AG04449 (cell line): Measurements from ENCODE around the gene CD300E.

ENCODE experiments used
- CTCF ChIA-PET: fragments of 350-600 bp; formaldehyde crosslinking; extraction: SDS; loops from one replicate; lab custom pipeline; 2021; ENCODE audit warnings: antibody characterized with exemption; lab: Yijun Ruan, JAX
- POLR2A ChIA-PET: fragments of 400-600, 350-600 bp; formaldehyde crosslinking; extraction: SDS; loops from one replicate; lab custom pipeline; 2020; ENCODE audit warnings: antibody characterized with exemption, inconsistent platforms; lab: Yijun Ruan, JAX
- DNase-seq: peaks from one replicate; pipeline ENCODE4 v3.0.0-alpha.2; 2010; ENCODE audit warnings: low read depth, low spot score
- H3K4me3 ChIP-seq: 2 replicates; pipeline ENCODE4 v1.5.1; 2011; ENCODE audit warnings: low read depth, mild to moderate bottlenecking, control low read depth, low read length
- TF ChIP-seq, protein P1 (sequence below): IDR thresholded peaks from one replicate; pipeline ENCODE4 v1.5.1; 2011; ENCODE audit warnings: mild to moderate bottlenecking, moderate library complexity, low read length, control low read depth, inconsistent platforms; ENCODE audit not compliant: insufficient read depth; ENCODE audit errors: missing control alignments

CD300E gene

DNA sequence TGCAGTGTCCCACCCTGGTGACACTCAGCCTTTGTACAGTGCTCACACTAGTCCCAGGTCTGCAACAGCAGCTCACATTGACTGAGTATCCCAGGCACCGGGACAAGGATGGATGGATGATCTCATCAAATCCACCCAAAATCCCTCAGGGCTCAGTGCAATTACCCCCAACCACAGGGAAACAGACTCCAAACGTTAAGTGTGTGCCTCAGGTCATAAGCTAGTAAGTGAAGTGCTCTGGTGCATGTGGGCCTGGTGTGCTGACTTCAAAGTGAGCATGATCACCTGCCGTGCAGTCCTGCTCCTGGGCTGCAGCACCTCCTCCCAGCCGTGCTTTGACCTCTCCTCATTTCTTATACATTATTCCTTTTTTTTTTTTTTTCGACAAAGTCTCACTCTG is 31.2 kb upstream of the CD300E start:
- no peak for DNase-seq
- no peak overlapping the region for H3K4me3 ChIP-seq
- ChIA-PET POLR2A (no interaction called here), CTCF (no interaction called here)
- TF ChIP-seq, protein P1, sequence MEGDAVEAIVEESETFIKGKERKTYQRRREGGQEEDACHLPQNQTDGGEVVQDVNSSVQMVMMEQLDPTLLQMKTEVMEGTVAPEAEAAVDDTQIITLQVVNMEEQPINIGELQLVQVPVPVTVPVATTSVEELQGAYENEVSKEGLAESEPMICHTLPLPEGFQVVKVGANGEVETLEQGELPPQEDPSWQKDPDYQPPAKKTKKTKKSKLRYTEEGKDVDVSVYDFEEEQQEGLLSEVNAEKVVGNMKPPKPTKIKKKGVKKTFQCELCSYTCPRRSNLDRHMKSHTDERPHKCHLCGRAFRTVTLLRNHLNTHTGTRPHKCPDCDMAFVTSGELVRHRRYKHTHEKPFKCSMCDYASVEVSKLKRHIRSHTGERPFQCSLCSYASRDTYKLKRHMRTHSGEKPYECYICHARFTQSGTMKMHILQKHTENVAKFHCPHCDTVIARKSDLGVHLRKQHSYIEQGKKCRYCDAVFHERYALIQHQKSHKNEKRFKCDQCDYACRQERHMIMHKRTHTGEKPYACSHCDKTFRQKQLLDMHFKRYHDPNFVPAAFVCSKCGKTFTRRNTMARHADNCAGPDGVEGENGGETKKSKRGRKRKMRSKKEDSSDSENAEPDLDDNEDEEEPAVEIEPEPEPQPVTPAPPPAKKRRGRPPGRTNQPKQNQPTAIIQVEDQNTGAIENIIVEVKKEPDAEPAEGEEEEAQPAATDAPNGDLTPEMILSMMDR: no peak

DNA sequence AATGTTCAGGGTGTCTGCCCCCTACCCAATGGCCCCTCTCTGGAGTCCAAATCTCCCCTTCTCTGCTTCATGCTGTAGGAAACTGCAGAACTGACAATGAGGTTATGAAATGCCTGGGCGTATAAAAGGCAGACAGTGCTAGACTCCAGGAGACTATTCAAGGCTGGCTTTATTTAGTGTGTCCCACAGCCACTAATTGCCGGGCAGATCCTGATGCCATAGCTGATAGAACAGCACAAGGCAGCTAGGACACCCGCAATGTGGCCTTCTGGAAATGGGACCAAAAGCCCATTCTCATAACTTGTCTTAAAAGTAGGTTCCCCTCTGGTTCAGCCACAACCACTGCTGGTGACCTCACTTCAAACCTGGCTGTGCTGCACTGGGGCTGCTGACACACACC is 28.5 kb upstream of the CD300E start:
- no peak overlapping the region for H3K4me3 ChIP-seq
- CTCF ChIA-PET: no interaction called here
- POLR2A ChIA-PET: no interaction called here
- TF ChIP-seq, protein P1: no peak
- no peak for DNase-seq

- no peak overlapping the region for H3K4me3 ChIP-seq
- ChIA-PET POLR2A (no interaction called here), CTCF (no interaction called here)
- DNase-seq: no peak
- TF ChIP-seq, protein P1: no peak
These were observed 26.4 kb upstream of the CD300E start for GRCh38 chr17:74649909-74650308.

DNA sequence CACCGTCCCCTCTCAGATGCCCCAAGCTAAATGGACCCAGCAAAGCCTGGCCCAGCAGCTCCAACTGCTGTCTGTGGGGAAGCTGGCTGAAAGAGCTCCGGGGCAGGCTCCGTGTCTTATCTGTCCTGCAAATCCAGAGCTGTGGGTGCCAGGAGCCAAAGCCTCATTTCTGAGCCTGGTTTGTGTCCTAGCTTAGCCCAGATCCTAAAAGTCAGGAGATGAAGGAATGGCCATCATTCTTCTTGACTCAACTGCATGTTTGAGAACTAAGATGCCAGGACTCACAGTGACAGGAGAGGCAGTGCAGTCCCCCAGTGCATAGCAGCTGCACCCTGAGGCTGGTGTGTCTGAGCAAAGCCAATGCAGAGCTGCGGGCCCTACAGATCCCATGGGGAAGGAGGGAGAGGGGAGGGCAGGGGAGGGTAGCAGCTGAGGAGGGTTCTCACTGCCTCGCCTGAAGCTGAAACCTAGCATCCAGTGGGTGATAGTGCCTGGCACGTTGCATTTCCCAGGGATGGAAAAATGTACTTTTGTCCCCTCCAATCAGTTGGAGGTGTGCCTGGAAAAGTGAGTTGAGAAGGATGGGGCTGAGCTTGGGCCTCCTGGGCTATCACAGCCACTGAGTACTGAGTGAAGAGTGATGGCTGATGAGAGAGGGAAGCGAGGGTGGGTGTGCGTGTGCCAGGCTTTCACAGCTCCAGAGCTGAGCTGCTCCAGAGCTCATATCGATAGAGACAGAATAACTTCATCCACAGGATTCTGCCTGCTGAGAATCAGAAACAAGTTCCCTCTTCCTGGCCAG is 24.5 kb upstream of the CD300E start:
- POLR2A ChIA-PET: no interaction called here
- H3K4me3 ChIP-seq: no peak overlapping the region
- TF ChIP-seq, protein P1: no peak
- CTCF ChIA-PET: no interaction called here
- no peak for DNase-seq

- POLR2A ChIA-PET: no interaction called here
- no peak overlapping the region for H3K4me3 ChIP-seq
- no peak for DNase-seq
- CTCF ChIA-PET: no interaction called here
- TF ChIP-seq, protein P1: no peak
These were observed 22.7 kb upstream of the CD300E start for GRCh38 chr17:74646231-74646630.

DNA sequence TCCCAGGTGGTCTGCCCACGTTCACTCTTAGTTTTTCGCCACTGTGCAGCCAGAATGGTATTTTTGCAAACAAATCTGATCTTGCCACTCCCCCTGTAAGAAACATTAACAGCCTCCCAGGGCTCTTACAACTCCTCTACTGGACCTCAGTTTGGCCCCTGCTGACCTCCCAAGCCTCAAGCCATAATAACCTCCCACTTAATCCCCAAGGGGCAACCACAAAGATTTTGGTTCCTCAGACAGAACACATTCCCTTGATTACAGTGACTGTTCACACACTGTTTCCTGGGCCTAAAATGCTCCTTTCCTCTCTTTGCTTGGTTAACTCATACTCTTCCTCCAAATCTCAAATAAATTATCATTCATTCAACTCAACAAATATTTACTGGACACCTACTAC is 21.5 kb upstream of the CD300E start:
- TF ChIP-seq, protein P1: no peak
- DNase-seq: no peak
- ChIA-PET CTCF (no interaction called here), POLR2A (no interaction called here)
- no peak overlapping the region for H3K4me3 ChIP-seq
